OCI-LY3 (cell line): ENCODE data around the gene NRG2.

Source experiments
- H2AFZ ChIP-seq: fragments of 200-600, 300-600 bp; shearing (Covaris generic); 2 replicates; pipeline ENCODE4 v1.6.0; 2014; ENCODE audit warnings: antibody characterized with exemption, low read depth, low read length
- H3K27ac ChIP-seq: fragments of 200-600, 300-600 bp; sonication (generic); 2 replicates; pipeline ENCODE4 v1.5.1; 2014; ENCODE audit warnings: mild to moderate bottlenecking, low read length, moderate library complexity, mixed read lengths
- H3K27me3 ChIP-seq: fragments of 200-600, 300-600 bp; sonication (generic); 2 replicates; pipeline ENCODE4 v1.6.1; 2014; ENCODE audit warnings: low read depth, low read length, mixed read lengths
- H3K36me3 ChIP-seq: fragments of 200-600, 300-600 bp; sonication (generic); replicated peaks from 2 replicates; pipeline ENCODE3; 2014; ENCODE audit warnings: low read depth, low read length, mixed read lengths
- H3K4me1 ChIP-seq: fragments of 300-600, 200-600 bp; sonication (generic); 2 replicates; pipeline ENCODE4 v1.6.1; 2014; ENCODE audit warnings: low read length, mixed read lengths
- H3K4me2 ChIP-seq: fragments of 200-600, 300-600 bp; sonication (generic); 2 replicates; pipeline ENCODE4 v1.6.1; 2014; ENCODE audit warnings: low read length, mixed read lengths
- H3K4me3 ChIP-seq: fragments of 300-600, 200-600 bp; sonication (generic); 2 replicates; pipeline ENCODE4 v1.5.1; 2014; ENCODE audit warnings: antibody characterized with exemption, mild to moderate bottlenecking, low read length, moderate library complexity
- H3K79me2 ChIP-seq: fragments of 300-600, 200-600 bp; shearing (Covaris generic); 2 replicates; pipeline ENCODE4 v1.6.1; 2014; ENCODE audit warnings: mild to moderate bottlenecking, low read length, mixed read lengths
- H3K9ac ChIP-seq: fragments of 300-600, 200-600 bp; shearing (Covaris generic); 2 replicates; pipeline ENCODE4 v1.6.0; 2014; ENCODE audit warnings: mild to moderate bottlenecking, low read length, moderate library complexity
- H3K9me3 ChIP-seq: fragments of 200-600, 300-600 bp; shearing (Covaris generic); 2 replicates; pipeline ENCODE4 v1.6.1; 2014; ENCODE audit warnings: low read length, mixed read lengths; ENCODE audit not compliant: insufficient read depth
- H4K20me1 ChIP-seq: fragments of 200-600, 300-600 bp; sonication (generic); 2 replicates; pipeline ENCODE4 v1.6.1; 2016; ENCODE audit warnings: low read length, mixed read lengths; ENCODE audit not compliant: insufficient read depth
- CTCF ChIP-seq: fragments of 200-600, 300-600 bp; sonication (generic); IDR thresholded peaks from 2 replicates; pipeline ENCODE4 v1.5.1; 2014; ENCODE audit warnings: antibody characterized with exemption, low read length, low read depth
- EZH2phosphoT487 ChIP-seq: fragments of 200-600 bp; shearing (Covaris generic); IDR thresholded peaks from 2 replicates; pipeline ENCODE4 v1.6.1; 2018; ENCODE audit warnings: antibody characterized with exemption, mixed run types, low read depth

The NRG2 gene

GRCh38 chr5:139914218-139914807, 128.8 kb downstream of the NRG2 start:
- no peak overlapping the region for H2AFZ ChIP-seq
- no peaks in the 10 kb centered on the region for H3K9me3 ChIP-seq
- H3K9ac ChIP-seq, result no peak overlapping the region
- no peak overlapping the region for H3K27ac ChIP-seq
- no peaks in the 10 kb centered on the region for H3K36me3 ChIP-seq
- H3K27me3 ChIP-seq, result peaks cover 1% of the 10 kb centered on the region; the same call in 1 of the 2 replicates
- H3K4me3 ChIP-seq, result no peak overlapping the region
- no peaks in the 10 kb centered on the region for H4K20me1 ChIP-seq
- H3K4me1 ChIP-seq, result no peaks in the 10 kb centered on the region
- no peaks in the 10 kb centered on the region for H3K79me2 ChIP-seq
- TF ChIP-seq EZH2phosphoT487, result no peak
- TF ChIP-seq CTCF, result no peak
- no peak overlapping the region for H3K4me2 ChIP-seq

- Histone ChIP-seq H3K36me3 (no peaks in the 10 kb centered on the region), H3K4me1 (no peaks in the 10 kb centered on the region), H3K9ac (no peak overlapping the region), H3K4me3 (no peak overlapping the region), H4K20me1 (no peaks in the 10 kb centered on the region), H2AFZ (no peak overlapping the region), H3K27me3 (no peaks in the 10 kb centered on the region), H3K9me3 (no peaks in the 10 kb centered on the region), H3K27ac (no peak overlapping the region), H3K79me2 (no peaks in the 10 kb centered on the region), H3K4me2 (no peak overlapping the region)
- TF ChIP-seq EZH2phosphoT487, result no peak
- TF ChIP-seq CTCF, result no peak
Measured at GRCh38 chr5:139912804-139913203, 130.3 kb downstream of the NRG2 start.

DNA sequence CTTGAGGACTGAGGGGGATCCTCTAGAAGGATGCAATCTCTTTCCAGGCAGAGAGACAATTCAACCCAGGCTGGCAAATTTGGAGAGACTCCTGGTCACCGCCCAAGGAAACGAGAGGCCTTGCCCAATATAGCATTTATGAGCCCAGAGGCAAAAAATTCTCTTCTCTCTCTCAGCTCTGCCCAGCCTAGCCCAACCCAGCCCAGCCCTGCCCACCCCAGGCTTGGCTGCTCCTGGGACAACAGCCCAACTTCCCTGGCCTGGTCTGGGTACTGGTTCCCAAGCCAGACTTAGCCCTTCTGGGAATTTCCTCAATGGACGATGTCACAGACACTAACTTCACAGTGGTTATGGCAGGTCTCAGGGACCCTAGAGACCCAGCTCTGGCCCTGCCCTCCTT, 130.9 kb downstream of the NRG2 start:
- no peak overlapping the region for H2AFZ ChIP-seq
- H3K9me3 ChIP-seq, result no peaks in the 10 kb centered on the region
- no peaks in the 10 kb centered on the region for H3K36me3 ChIP-seq
- no peaks in the 10 kb centered on the region for H4K20me1 ChIP-seq
- H3K27me3 ChIP-seq, result no peaks in the 10 kb centered on the region
- TF ChIP-seq CTCF (no peak), EZH2phosphoT487 (no peak)
- no peak overlapping the region for H3K4me3 ChIP-seq
- no peaks in the 10 kb centered on the region for H3K79me2 ChIP-seq
- H3K9ac ChIP-seq, result no peak overlapping the region
- no peaks in the 10 kb centered on the region for H3K4me1 ChIP-seq
- no peak overlapping the region for H3K4me2 ChIP-seq
- H3K27ac ChIP-seq, result no peak overlapping the region

- H3K27me3 ChIP-seq, result no peaks in the 10 kb centered on the region
- no peak overlapping the region for H3K9ac ChIP-seq
- no peak for TF ChIP-seq CTCF
- no peak for TF ChIP-seq EZH2phosphoT487
- no peaks in the 10 kb centered on the region for H3K79me2 ChIP-seq
- H3K4me1 ChIP-seq, result no peaks in the 10 kb centered on the region
- H4K20me1 ChIP-seq, result no peaks in the 10 kb centered on the region
- no peak overlapping the region for H2AFZ ChIP-seq
- H3K27ac ChIP-seq, result no peak overlapping the region
- no peaks in the 10 kb centered on the region for H3K36me3 ChIP-seq
- H3K9me3 ChIP-seq, result no peaks in the 10 kb centered on the region
- H3K4me3 ChIP-seq, result no peak overlapping the region
- H3K4me2 ChIP-seq, result no peak overlapping the region
Measured at GRCh38 chr5:139911425-139912120, 131.5 kb downstream of the NRG2 start.
